HG03520 (cell line): ENCODE results near the gene FAM24B.
"Not testable (repeated sequence)": the region's sequence is repeated elsewhere in the genome, so short reads cannot be mapped to it uniquely, and the experiment has no call there.

ENCODE experiments used
- ATAC-seq: cut with Tn5 transposase; IDR thresholded peaks from one replicate; pipeline ENCODE4 v1.9.1; 2021; ENCODE audit warnings: mild to moderate bottlenecking, moderate library complexity; ENCODE audit not compliant: unreplicated experiment

Gene FAM24B

GRCh38 chr10:122879339-122880273, at the start of gene FAM24B:
TSS of gene FAM24B (minus strand) at chr10:122879581. CDS start at chr10:122850515, 29,066 bp downstream.
- ATAC-seq: peak; percentile 75

GRCh38 chr10:122915700-122916099, 36.3 kb upstream of the FAM24B start:
- ATAC-seq: no peak

- ATAC-seq: no peak
These were observed 32.6 kb upstream of the FAM24B start for GRCh38 chr10:122911889-122912484.

GRCh38 chr10:122910310-122910709, 30.9 kb upstream of the FAM24B start, which contains the start of gene FAM24A:
TSS of gene FAM24A (plus strand) at chr10:122910610. CDS start at chr10:122911635, 1,025 bp downstream.
- no peak for ATAC-seq

- ATAC-seq: not testable (repeated sequence)
These were observed 24.5 kb upstream of the FAM24B start for GRCh38 chr10:122903861-122904260.

GRCh38 chr10:122894261-122894944, 15.0 kb upstream of the FAM24B start:
- no peak for ATAC-seq

GRCh38 chr10:122884166-122884565, 4.8 kb upstream of the FAM24B start:
- ATAC-seq: no peak

- ATAC-seq: no peak
These were observed 3.4 kb upstream of the FAM24B start for GRCh38 chr10:122882766-122883165.

- ATAC-seq: peak; percentile 31
These were observed 512 bp downstream of the FAM24B start for GRCh38 chr10:122878799-122879338.

- ATAC-seq: no peak
These were observed 2.1 kb downstream of the FAM24B start for GRCh38 chr10:122877264-122877663.

- ATAC-seq: no peak
These were observed 2.9 kb downstream of the FAM24B start for GRCh38 chr10:122876467-122876855.

GRCh38 chr10:122875843-122876466, 3.4 kb downstream of the FAM24B start:
- no peak for ATAC-seq

GRCh38 chr10:122871947-122872346, 7.4 kb downstream of the FAM24B start:
- not testable (repeated sequence) for ATAC-seq

- not testable (repeated sequence) for ATAC-seq
These were observed 10.6 kb downstream of the FAM24B start for GRCh38 chr10:122868768-122869167.

- ATAC-seq: not testable (repeated sequence)
These were observed 12.5 kb downstream of the FAM24B start for GRCh38 chr10:122866757-122867482.

GRCh38 chr10:122864901-122865300, 14.5 kb downstream of the FAM24B start:
- ATAC-seq: no peak

GRCh38 chr10:122864194-122864592, 15.2 kb downstream of the FAM24B start:
- no peak for ATAC-seq

- ATAC-seq: no peak
These were observed 15.9 kb downstream of the FAM24B start for GRCh38 chr10:122863216-122864193.

- no peak for ATAC-seq
These were observed 17.6 kb downstream of the FAM24B start for GRCh38 chr10:122861711-122862161.
